H1 (cell line): Measurements from ENCODE around the gene HFE.
A peak's percentile ranks its signal among the peaks of the same experiment; 100 is the strongest.

ENCODE experiments used
- BRCA1 ChIP-seq: IDR thresholded peaks from 2 replicates; pipeline ENCODE4 v1.6.1; 2012; ENCODE audit warnings: low read depth, low read length, improper control_type of control experiment
- CHD2 ChIP-seq: IDR thresholded peaks from 2 replicates; pipeline ENCODE4 v1.6.1; 2012; ENCODE audit warnings: low read length, improper control_type of control experiment
- EZH2 ChIP-seq: fragments of 200-600 bp; sonication (generic); IDR thresholded peaks from 2 replicates; pipeline ENCODE4 v1.7.1; 2012; ENCODE audit warnings: low read depth, mild to moderate bottlenecking, moderate library complexity, low read length, inconsistent platforms; ENCODE audit not compliant: severe bottlenecking
- JUND ChIP-seq: IDR thresholded peaks from 2 replicates; pipeline ENCODE4 v1.6.1; 2011; ENCODE audit warnings: mild to moderate bottlenecking, improper control_type of control experiment, low read length
- POLR2A ChIP-seq, 2 experiments: IDR thresholded peaks; 1 replicate in 1 of 2; 2 replicates in 1 of 2; pipeline ENCODE4 v1.6.1; 2011; ENCODE audit warnings: low read depth in 2 of 2, low read length in 2 of 2, mild to moderate bottlenecking in 2 of 2; ENCODE audit errors: control extremely low read depth in 1 of 2
- POLR2AphosphoS5 ChIP-seq: IDR thresholded peaks from 2 replicates; pipeline ENCODE4 v1.6.1; 2011; ENCODE audit warnings: low read depth, low read length
- SIX5 ChIP-seq: IDR thresholded peaks from 2 replicates; pipeline ENCODE4 v1.6.1; 2011; ENCODE audit warnings: mild to moderate bottlenecking, low read depth, low read length
- ZNF274 ChIP-seq: IDR thresholded peaks from 2 replicates; pipeline ENCODE4 v1.7.0; 2012; ENCODE audit warnings: low read length, borderline replicate concordance; ENCODE audit errors: extremely low read depth
- TF ChIP-seq, protein P1 (sequence below), 3 experiments: IDR thresholded peaks; 1 replicate in 2 of 3; 2 replicates in 1 of 3; pipeline versions ENCODE4 v1.5.1 to v1.6.1; 2011; ENCODE audit warnings: low read length in 3 of 3, mild to moderate bottlenecking in 3 of 3, inconsistent platforms in 2 of 3, low read depth in 1 of 3, moderate library complexity in 1 of 3; ENCODE audit not compliant: insufficient read depth in 1 of 3; ENCODE audit errors: control extremely low read depth in 1 of 3
- TF ChIP-seq, protein P2 (sequence below): IDR thresholded peaks from 2 replicates; pipeline ENCODE4 v1.6.1; 2012; ENCODE audit warnings: inconsistent platforms

DNA sequence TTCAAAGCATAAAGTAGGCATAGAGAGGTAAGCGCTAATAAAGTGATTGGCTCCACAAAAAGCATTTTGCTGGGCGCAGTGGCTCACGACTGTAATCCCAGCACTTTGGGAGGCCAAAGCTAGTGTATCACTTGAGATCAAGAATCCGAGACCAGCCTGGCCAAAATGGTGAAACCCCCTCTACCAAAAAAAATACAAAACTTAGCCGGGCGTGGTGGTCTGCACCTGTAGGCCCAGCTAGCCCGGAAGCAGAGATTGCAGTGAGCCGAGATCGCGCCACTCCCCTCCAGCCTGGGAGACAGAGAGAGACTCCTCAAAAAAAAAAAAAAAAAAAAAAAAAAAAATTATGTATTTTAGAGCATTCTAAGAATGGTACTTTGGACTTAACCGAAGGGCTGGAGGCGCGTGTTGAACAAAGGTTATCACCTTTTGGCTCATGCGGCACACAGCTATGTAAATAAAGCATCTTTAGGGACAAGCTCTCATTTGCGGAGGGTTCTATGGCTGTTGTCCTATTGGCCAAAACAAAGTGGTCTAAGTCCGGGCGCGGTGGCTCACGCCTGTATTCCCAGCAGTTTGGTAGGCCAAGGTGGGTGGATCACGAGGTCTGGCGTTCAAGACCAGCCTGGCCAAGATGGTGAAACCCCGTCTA is 17.4 kb downstream of the HFE start:
- TF ChIP-seq ZNF274: no peak
- no peak for TF ChIP-seq CHD2
- TF ChIP-seq BRCA1: no peak
- TF ChIP-seq, protein P1, sequence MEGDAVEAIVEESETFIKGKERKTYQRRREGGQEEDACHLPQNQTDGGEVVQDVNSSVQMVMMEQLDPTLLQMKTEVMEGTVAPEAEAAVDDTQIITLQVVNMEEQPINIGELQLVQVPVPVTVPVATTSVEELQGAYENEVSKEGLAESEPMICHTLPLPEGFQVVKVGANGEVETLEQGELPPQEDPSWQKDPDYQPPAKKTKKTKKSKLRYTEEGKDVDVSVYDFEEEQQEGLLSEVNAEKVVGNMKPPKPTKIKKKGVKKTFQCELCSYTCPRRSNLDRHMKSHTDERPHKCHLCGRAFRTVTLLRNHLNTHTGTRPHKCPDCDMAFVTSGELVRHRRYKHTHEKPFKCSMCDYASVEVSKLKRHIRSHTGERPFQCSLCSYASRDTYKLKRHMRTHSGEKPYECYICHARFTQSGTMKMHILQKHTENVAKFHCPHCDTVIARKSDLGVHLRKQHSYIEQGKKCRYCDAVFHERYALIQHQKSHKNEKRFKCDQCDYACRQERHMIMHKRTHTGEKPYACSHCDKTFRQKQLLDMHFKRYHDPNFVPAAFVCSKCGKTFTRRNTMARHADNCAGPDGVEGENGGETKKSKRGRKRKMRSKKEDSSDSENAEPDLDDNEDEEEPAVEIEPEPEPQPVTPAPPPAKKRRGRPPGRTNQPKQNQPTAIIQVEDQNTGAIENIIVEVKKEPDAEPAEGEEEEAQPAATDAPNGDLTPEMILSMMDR (IDR thresholded peaks at IDR 0.05; ENCODE audit: control extremely low read depth in 1 of 3, insufficient read depth in 1 of 3, low read depth in 1 of 3, low read length in 3 of 3): no peak
- no peak for TF ChIP-seq EZH2
- TF ChIP-seq POLR2A (IDR thresholded peaks at IDR 0.05; ENCODE audit: control extremely low read depth in 1 of 2, low read depth in 2 of 2, low read length in 2 of 2): peak in 1 of 2 experiments; percentile 21; a peak in 1 of 3 replicates
- peak; percentile 6; the same call in 1 of the 2 replicates for TF ChIP-seq POLR2AphosphoS5
- no peak for TF ChIP-seq JUND
- TF ChIP-seq, protein P2, sequence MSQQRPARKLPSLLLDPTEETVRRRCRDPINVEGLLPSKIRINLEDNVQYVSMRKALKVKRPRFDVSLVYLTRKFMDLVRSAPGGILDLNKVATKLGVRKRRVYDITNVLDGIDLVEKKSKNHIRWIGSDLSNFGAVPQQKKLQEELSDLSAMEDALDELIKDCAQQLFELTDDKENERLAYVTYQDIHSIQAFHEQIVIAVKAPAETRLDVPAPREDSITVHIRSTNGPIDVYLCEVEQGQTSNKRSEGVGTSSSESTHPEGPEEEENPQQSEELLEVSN: 0 out of 2 replicates have a peak, but pooled peaks have one; percentile 32
- no peak for TF ChIP-seq SIX5
